ENCODE measurements around the gene LRRC27.
"Not testable (repeated sequence)": the region's sequence is repeated elsewhere in the genome, so short reads cannot be mapped to it uniquely, and the experiment has no call there.

GRCh38 chr10:132314881-132315280, 17.1 kb upstream of the LRRC27 start:
- TF ChIP-seq CTCF, EP300, POLR2A, POLR2AphosphoS5 (IDR thresholded peaks at IDR 0.05): not testable (repeated sequence)
